ENCODE data around the gene NPY. TPM values are rescaled to one million over a fixed set of nuclear protein-coding genes. Genes with fewer than 3 reads are reported as not detected.

NPY gene
- total and polyA plus RNA-seq, 4 experiments from 2014 or later: not detected

GRCh38 chr7:24291271-24291670, 7.3 kb downstream of the NPY start:
- H3K4me1 ChIP-seq (ENCODE audit: insufficient read depth, low read length): peaks cover 6% of the 10 kb centered on the region
- Mint-ChIP-seq H3K4me1 (peaks cover 0 to 6% (median 5%) of the 10 kb centered on the region in 4 donors), H3K9me3 (no peaks in the 10 kb centered on the region), H3K4me3 (no peak overlapping the region), H3K36me3 (no peaks in the 10 kb centered on the region), H3K27ac (no peak overlapping the region), H3K27me3 (peaks cover 15 to 16% of the 10 kb centered on the region in 2 donors)
- CTCF ChIA-PET (ENCODE audit: partially characterized antibody): no interaction called here
- intact Hi-C loops (cut with micrococcal nuclease): loop anchor here (2.0 to 5.0 kb wide), 2 partner anchors 298 to 801 kb away; no protein-coding TSS in a partner anchor
- no peak for DNase-seq
- H3K36me3 ChIP-seq (ENCODE audit: insufficient read depth, low read length): no peaks in the 10 kb centered on the region
- H3K4me3 ChIP-seq (ENCODE audit: low read length in 2 of 2): no peak overlapping the region
- no peak overlapping the region for H3K27ac ChIP-seq (ENCODE audit: low read depth, low read length)
- POLR2A ChIA-PET (ENCODE audit: partially characterized antibody): no interaction called here
- no peaks in the 10 kb centered on the region for H3K27me3 ChIP-seq (ENCODE audit: insufficient read depth, low read length)
- no peaks in the 10 kb centered on the region for H3K9me3 ChIP-seq (ENCODE audit: control insufficient read depth in 1 of 2, low read length in 2 of 2)

DNA sequence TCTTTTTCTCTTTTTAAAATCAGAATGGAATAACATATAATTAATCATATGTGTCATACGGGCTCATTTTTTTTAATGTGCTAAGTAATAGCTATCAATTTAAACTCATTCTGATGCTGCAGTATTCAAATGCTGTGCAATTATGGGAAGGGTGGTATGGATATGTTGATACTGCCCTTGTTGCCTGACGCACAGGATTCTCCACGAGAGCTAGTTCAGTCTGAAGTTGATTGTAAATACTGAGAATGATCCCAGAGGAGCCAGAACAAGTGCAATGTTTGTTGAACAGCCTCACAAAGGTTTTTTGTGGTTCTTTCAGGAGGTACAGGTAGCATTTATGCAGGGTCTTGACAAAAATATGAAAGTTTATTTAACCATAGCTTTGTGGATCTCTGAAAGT, 13.4 kb downstream of the NPY start:
- Mint-ChIP-seq H3K4me3 (no peak overlapping the region), H3K27me3 (peaks cover 10 to 17% of the 10 kb centered on the region in 2 donors), H3K4me1 (no peaks in the 10 kb centered on the region), H3K27ac (no peak overlapping the region), H3K36me3 (no peaks in the 10 kb centered on the region), H3K9me3 (peaks cover 0 to 10% (median 4%) of the 10 kb centered on the region in 8 donors)
- intact Hi-C loops (cut with micrococcal nuclease): no loop called here
- Histone ChIP-seq H3K36me3 (ENCODE audit: insufficient read depth, low read length) (no peaks in the 10 kb centered on the region), H3K27me3 (ENCODE audit: insufficient read depth, low read length) (no peaks in the 10 kb centered on the region), H3K4me1 (ENCODE audit: insufficient read depth, low read length) (no peaks in the 10 kb centered on the region), H3K9me3 (ENCODE audit: control insufficient read depth in 1 of 2, low read length in 2 of 2) (no peaks in the 10 kb centered on the region), H3K4me3 (ENCODE audit: low read length in 2 of 2) (no peak overlapping the region), H3K27ac (ENCODE audit: low read depth, low read length) (no peak overlapping the region)
- ChIA-PET POLR2A (ENCODE audit: partially characterized antibody) (no interaction called here), CTCF (ENCODE audit: partially characterized antibody) (no interaction called here)
- no peak for DNase-seq

GRCh38 chr7:24298696-24299095, 14.7 kb downstream of the NPY start:
- CTCF ChIA-PET (ENCODE audit: partially characterized antibody): interaction anchor here (1.7 kb wide), 1 partner anchor 11 kb away, joined by 3 read pairs; no protein-coding TSS in a partner anchor
- no peak for DNase-seq
- peaks cover 0 to 12% (median 4%) of the 10 kb centered on the region in 8 donors for H3K9me3 Mint-ChIP-seq

GRCh38 chr7:24299192-24299591, 15.2 kb downstream of the NPY start:
- intact Hi-C loops (cut with micrococcal nuclease): no loop called here
- Mint-ChIP-seq H3K27ac (no peak overlapping the region), H3K4me1 (no peaks in the 10 kb centered on the region), H3K36me3 (no peaks in the 10 kb centered on the region), H3K4me3 (no peak overlapping the region), H3K9me3 (peaks cover 0 to 12% (median 4%) of the 10 kb centered on the region in 8 donors), H3K27me3 (peaks cover 16 to 19% of the 10 kb centered on the region in 2 donors)
- no peaks in the 10 kb centered on the region for H3K36me3 ChIP-seq (ENCODE audit: insufficient read depth, low read length)
- H3K4me1 ChIP-seq (ENCODE audit: insufficient read depth, low read length): no peaks in the 10 kb centered on the region
- DNase-seq: no peak
- no peaks in the 10 kb centered on the region for H3K27me3 ChIP-seq (ENCODE audit: insufficient read depth, low read length)
- POLR2A ChIA-PET (ENCODE audit: partially characterized antibody): no interaction called here
- CTCF ChIA-PET (ENCODE audit: partially characterized antibody): interaction anchor here (1.7 kb wide), 1 partner anchor 10 kb away, joined by 3 read pairs; no protein-coding TSS in a partner anchor
- no peaks in the 10 kb centered on the region for H3K9me3 ChIP-seq (ENCODE audit: control insufficient read depth in 1 of 2, low read length in 2 of 2)
- H3K27ac ChIP-seq (ENCODE audit: low read depth, low read length): no peak overlapping the region
- no peak overlapping the region for H3K4me3 ChIP-seq (ENCODE audit: low read length in 2 of 2)

More at GRCh38 chr7:24298696-24299095, 14.7 kb downstream of the NPY start:
- H3K27me3 Mint-ChIP-seq: peaks cover 15% of the 10 kb centered on the region in 2 donors
- no peaks in the 10 kb centered on the region for H3K4me1 Mint-ChIP-seq
- no peaks in the 10 kb centered on the region for H3K36me3 ChIP-seq (ENCODE audit: insufficient read depth, low read length)
- no peak overlapping the region for H3K27ac ChIP-seq (ENCODE audit: low read depth, low read length)
- no peak overlapping the region for H3K27ac Mint-ChIP-seq
- no peaks in the 10 kb centered on the region for H3K36me3 Mint-ChIP-seq
- no peak overlapping the region for H3K4me3 ChIP-seq (ENCODE audit: low read length in 2 of 2)
- H3K9me3 ChIP-seq (ENCODE audit: control insufficient read depth in 1 of 2, low read length in 2 of 2): no peaks in the 10 kb centered on the region
- H3K27me3 ChIP-seq (ENCODE audit: insufficient read depth, low read length): no peaks in the 10 kb centered on the region
- H3K4me1 ChIP-seq (ENCODE audit: insufficient read depth, low read length): no peaks in the 10 kb centered on the region
- H3K4me3 Mint-ChIP-seq: no peak overlapping the region
- POLR2A ChIA-PET (ENCODE audit: partially characterized antibody): no interaction called here
- intact Hi-C loops (cut with micrococcal nuclease): no loop called here

DNA sequence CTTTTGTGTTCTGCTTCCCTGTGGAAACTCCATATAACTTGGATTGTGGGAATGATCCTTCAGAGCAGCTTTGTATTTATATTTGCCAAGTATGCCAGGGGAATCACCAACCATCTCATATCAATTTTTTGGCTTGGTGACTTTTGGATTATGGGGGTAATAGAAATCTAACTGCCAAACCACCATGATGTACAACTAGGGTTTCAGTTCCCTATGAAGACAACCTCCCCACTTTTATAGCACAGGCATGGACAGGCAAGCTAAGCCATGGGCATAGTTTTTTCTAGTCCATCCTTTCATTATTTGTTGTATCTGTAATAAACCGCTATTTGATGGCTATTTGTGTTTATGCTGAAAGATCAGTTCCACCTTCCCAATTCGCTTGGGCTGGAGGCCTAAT, 17.7 kb downstream of the NPY start:
- Histone ChIP-seq H3K4me3 (ENCODE audit: low read length in 2 of 2) (no peak overlapping the region), H3K9me3 (ENCODE audit: control insufficient read depth in 1 of 2, low read length in 2 of 2) (no peaks in the 10 kb centered on the region), H3K36me3 (ENCODE audit: insufficient read depth, low read length) (no peaks in the 10 kb centered on the region), H3K4me1 (ENCODE audit: insufficient read depth, low read length) (no peaks in the 10 kb centered on the region), H3K27ac (ENCODE audit: low read depth, low read length) (no peak overlapping the region), H3K27me3 (ENCODE audit: insufficient read depth, low read length) (no peaks in the 10 kb centered on the region)
- ChIA-PET POLR2A (ENCODE audit: partially characterized antibody) (no interaction called here), CTCF (ENCODE audit: partially characterized antibody) (interaction anchor here (1.8 kb wide), 1 partner anchor 13 kb away, joined by 3 read pairs; no protein-coding TSS in a partner anchor)
- H3K9me3 Mint-ChIP-seq: peaks cover 0 to 12% (median 4%) of the 10 kb centered on the region in 8 donors
- no peak overlapping the region for H3K4me3 Mint-ChIP-seq
- intact Hi-C loops (cut with micrococcal nuclease): no loop called here
- no peaks in the 10 kb centered on the region for H3K36me3 Mint-ChIP-seq
- no peak for DNase-seq
- H3K27ac Mint-ChIP-seq: no peak overlapping the region
- no peaks in the 10 kb centered on the region for H3K4me1 Mint-ChIP-seq
- H3K27me3 Mint-ChIP-seq: peaks cover 26 to 31% of the 10 kb centered on the region in 2 donors

- H3K27me3 ChIP-seq (ENCODE audit: insufficient read depth, low read length): no peaks in the 10 kb centered on the region
- Mint-ChIP-seq H3K4me1 (no peaks in the 10 kb centered on the region), H3K9me3 (peaks cover 0 to 12% (median 4%) of the 10 kb centered on the region in 8 donors), H3K4me3 (no peak overlapping the region), H3K36me3 (no peaks in the 10 kb centered on the region), H3K27me3 (peaks cover 20 to 32% of the 10 kb centered on the region in 2 donors), H3K27ac (no peak overlapping the region)
- H3K36me3 ChIP-seq (ENCODE audit: insufficient read depth, low read length): no peaks in the 10 kb centered on the region
- no peaks in the 10 kb centered on the region for H3K9me3 ChIP-seq (ENCODE audit: control insufficient read depth in 1 of 2, low read length in 2 of 2)
- no peak for DNase-seq
- no peaks in the 10 kb centered on the region for H3K4me1 ChIP-seq (ENCODE audit: insufficient read depth, low read length)
- intact Hi-C loops (cut with micrococcal nuclease): no loop called here
- ChIA-PET CTCF (ENCODE audit: partially characterized antibody) (no interaction called here), POLR2A (ENCODE audit: partially characterized antibody) (no interaction called here)
- H3K4me3 ChIP-seq (ENCODE audit: low read length in 2 of 2): no peak overlapping the region
- H3K27ac ChIP-seq (ENCODE audit: low read depth, low read length): no peak overlapping the region
These were observed 20.6 kb downstream of the NPY start for GRCh38 chr7:24304494-24305095.

DNA sequence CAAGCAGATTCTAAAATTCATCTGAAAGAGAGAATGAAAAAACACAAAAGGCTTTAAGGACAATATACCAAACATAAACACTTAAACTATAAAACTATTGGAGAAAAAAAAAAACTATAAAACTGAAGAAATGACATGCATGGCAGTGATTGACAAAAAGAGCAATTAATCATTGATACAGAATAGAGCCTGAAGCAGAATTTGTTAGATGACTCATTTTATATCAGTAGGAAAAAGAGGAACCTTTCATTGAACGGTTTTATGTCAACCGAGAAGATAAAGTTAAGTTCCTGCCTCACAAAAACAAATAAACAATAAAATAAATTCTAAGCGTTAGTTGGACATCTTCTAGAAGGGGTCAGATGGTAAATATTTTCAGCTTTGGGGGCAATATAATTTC, 23.3 kb downstream of the NPY start:
- H3K27ac Mint-ChIP-seq: no peak overlapping the region
- H3K9me3 Mint-ChIP-seq: peaks cover 0 to 3% (median 0%) of the 10 kb centered on the region in 8 donors
- no peaks in the 10 kb centered on the region for H3K9me3 ChIP-seq (ENCODE audit: control insufficient read depth in 1 of 2, low read length in 2 of 2)
- no peak for DNase-seq
- no peak overlapping the region for H3K27ac ChIP-seq (ENCODE audit: low read depth, low read length)
- ChIA-PET CTCF (ENCODE audit: partially characterized antibody) (no interaction called here), POLR2A (ENCODE audit: partially characterized antibody) (no interaction called here)
- H3K4me1 ChIP-seq (ENCODE audit: insufficient read depth, low read length): no peaks in the 10 kb centered on the region
- no peaks in the 10 kb centered on the region for H3K27me3 ChIP-seq (ENCODE audit: insufficient read depth, low read length)
- no peaks in the 10 kb centered on the region for H3K36me3 ChIP-seq (ENCODE audit: insufficient read depth, low read length)
- H3K27me3 Mint-ChIP-seq: peaks cover 13 to 30% of the 10 kb centered on the region in 2 donors
- intact Hi-C loops (cut with micrococcal nuclease): no loop called here
- H3K4me3 ChIP-seq (ENCODE audit: low read length in 2 of 2): no peak overlapping the region
- H3K4me3 Mint-ChIP-seq: no peak overlapping the region
- H3K4me1 Mint-ChIP-seq: no peaks in the 10 kb centered on the region
- H3K36me3 Mint-ChIP-seq: no peaks in the 10 kb centered on the region

Data from CD4-positive, alpha-beta memory T cell (primary cell).